GM21825 (cell line): ENCODE data around the gene ECSCR.
A peak's percentile ranks its signal among the peaks of the same experiment; 100 is the strongest.
"Not testable (repeated sequence)": the region's sequence is repeated elsewhere in the genome, so short reads cannot be mapped to it uniquely, and the experiment has no call there.

Source experiments
- ATAC-seq: cut with Tn5 transposase; IDR thresholded peaks from one replicate; pipeline ENCODE4 v1.9.1; 2021; ENCODE audit warnings: mild to moderate bottlenecking, moderate library complexity; ENCODE audit not compliant: unreplicated experiment

ECSCR gene

DNA sequence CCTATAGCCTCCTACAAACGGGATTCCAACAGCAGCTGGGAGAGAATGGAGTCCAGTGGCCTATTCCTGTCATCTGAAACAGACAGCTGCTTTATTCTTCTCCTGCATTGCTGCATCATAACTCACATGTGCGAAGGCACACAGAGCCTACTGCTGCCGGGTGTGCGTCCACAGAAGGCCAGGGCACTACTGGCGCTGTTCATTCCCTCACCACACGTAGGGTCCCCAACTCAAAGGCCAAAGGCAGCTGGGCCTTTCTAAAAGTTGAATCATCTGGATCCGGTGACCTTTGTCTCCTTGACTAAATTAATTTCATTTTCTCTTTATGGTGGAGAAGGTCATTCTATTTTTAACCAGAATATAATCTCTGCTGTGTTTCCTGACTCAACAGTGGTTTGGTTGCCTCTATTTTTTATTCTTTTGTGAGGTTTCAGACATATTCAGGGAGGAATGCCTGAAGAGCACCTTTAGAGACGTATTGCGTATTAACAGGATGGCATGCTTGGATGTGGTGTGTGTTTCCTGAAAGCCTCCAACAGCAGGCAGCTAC lies 47.9 kb downstream of the ECSCR start:
- ATAC-seq = no peak

- no peak for ATAC-seq
Measured at GRCh38 chr5:139413963-139414362, 48.6 kb downstream of the ECSCR start.

- ATAC-seq = no peak
Measured at GRCh38 chr5:139413153-139413552, 49.4 kb downstream of the ECSCR start.

DNA sequence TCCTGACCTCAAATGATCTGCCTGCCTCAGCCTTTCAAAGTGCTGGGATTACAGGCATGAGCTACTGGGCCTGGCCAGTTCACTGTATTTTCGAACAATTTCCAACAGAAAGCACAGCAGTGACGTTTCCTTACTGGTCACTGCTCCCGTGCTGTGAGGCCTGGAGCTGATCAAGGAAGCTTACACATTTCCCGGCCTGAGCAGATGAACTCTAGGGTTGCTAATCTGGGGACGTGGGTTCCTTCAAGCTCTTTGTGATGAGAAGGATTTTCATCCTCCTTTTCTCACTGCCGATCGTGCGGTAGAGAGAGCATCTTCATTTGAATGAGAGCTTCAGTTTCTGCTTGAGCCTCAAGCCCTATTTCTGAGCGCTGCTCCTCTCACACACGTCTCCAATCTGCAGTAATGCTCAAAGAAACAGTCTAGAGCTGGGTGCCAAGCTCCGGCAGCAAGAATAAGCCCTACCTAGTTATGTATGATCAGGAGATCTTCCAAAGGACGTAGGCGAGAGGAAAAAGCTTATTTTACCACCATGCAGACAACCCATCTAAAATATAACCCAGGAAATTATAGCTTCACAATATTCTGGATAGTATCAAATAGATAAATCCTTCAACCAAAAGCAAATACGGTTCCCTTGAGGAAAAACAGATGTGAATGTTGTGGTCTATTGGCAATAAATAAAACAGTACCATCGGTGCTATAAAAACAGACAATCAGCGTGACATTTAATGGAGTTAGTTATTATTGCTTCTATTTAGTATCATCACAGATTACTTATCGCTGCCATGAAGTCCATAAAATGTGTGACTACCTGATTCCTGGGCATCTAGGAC lies 51.3 kb downstream of the ECSCR start:
- no peak for ATAC-seq

DNA sequence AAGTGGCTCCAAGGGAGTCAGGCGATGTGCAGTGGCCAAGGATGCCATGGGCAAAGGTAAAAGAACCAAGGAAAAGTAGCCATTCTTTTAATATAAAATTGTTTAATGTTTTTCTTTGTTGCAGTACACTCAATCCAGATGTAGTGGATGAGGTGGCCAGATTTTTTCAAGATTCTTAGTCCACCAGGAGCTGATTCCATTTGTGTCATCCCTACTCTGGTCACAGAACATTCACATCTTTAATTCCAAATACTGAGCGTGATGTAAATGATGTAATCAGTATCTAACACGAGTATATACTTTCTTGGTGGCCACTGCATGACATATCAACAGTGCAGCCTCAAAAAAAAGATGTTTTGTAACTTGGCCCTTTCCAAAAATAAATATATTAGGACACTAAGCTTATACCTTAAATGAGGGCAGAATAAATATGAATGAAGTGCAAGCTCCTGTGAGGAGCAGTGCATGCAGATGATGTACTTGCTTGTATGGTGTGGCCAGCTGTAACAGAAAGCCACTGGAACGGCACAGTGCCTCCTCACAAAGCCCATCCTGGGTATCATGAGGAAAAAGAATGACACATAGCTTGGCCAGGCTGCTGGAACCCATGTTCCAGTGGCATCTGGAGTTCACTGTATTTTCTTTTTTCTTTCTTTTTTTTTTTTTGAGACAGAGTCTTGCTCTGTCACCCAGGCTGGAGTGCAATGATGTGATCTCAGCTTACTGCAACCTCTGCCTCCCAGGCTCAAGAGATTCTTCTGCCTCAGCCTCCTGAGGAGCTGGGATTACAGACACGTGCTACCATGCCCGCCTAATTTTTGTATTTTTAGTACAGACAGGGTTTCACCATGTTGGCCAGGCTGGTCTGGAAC lies 52.2 kb downstream of the ECSCR start:
- no peak for ATAC-seq

GRCh38 chr5:139409116-139409515 lies 53.4 kb downstream of the ECSCR start:
- ATAC-seq = not testable (repeated sequence)

DNA sequence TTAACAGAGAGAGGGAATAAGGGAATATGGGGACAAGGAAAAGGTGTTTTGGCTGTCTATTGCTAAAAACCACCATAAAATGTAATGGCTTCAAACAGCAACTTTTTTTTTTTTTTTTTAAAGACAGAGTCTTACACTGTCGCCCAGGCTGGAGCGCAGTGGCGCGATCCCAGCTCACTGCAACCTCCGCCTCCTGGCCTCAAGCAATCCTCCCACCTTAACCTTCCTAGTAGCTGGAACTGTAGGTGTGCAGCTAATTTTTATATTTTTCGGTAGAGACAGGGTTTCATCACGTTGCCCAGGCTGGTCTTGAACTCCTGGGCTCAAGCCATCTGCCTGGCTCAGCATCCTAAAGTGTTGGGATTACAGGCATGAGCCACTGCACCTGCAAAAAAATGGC lies 54.4 kb downstream of the ECSCR start:
- ATAC-seq = no peak

GRCh38 chr5:139407517-139407916 lies 55.0 kb downstream of the ECSCR start:
- ATAC-seq = no peak

- no peak for ATAC-seq
Measured at GRCh38 chr5:139406963-139407362, 55.6 kb downstream of the ECSCR start.

DNA sequence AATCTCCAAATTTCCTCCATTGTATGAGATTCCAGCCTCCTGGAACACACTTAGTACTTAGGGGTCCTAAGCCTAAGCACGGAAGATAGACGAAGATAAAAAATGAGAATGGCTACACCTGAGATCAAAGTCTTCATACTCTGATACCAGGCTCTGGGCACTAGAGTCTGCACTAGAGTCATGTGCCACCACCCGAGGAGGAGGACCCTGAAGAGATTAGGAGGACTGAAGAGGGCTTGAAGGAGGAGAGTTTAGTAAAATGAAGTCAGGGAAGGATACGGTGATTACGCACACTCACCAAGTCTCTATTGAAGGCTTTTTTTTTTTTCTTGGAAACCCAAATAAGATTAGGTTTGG lies 58.1 kb downstream of the ECSCR start:
- no peak for ATAC-seq

GRCh38 chr5:139403787-139404483 lies 58.6 kb downstream of the ECSCR start, which contains the start of gene SPATA24:
SPATA24 (minus strand) TSS chr5:139404089; CDS start chr5:139404060, 29 bp downstream.
- peak; percentile 76 for ATAC-seq

DNA sequence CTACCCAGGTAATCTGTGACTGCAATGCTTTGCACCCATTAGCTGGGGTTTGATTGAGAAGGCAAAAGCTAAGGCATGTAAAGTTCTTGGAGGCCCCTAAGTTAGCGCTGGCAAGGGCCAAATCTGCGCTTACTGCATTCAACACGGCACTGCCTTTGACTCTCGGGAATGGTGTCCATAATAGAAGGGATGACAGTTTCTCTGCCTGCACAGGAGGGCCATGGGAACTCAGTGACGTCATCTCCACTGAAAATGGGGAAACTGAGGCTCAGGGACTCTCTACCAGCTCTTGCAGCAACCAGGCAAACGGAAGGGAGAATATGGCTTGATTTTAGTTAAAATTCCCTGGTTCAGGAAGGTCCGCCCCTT lies 59.1 kb downstream of the ECSCR start:
- ATAC-seq = no peak

DNA sequence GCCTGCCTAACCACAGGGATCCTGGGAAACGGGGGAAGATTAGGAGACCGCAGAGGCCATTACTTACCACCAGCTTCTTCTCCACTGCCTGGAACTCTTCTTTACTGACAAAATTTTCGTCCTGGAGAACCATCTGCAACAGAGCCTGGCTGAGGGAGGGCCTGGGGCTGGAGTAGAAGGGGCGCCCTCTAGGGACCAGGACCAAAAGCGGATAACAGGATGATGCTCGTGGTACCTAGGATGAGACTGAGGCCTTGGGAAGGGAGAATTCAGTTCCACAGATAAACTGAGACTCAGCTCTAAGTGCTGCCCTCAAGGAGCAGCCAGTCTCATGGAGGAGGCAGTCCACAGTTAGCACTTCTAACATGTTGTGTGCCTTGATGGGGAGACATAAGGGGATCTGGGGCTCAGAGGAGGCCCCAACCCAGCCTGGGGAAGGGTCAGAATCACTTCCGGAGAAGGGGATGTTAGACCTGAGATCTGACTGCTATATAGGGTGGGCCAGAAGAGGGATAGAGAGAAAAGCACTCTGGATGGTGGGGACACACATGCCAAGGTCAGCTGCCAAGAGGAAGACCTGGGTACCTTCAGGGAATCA lies 59.9 kb downstream of the ECSCR start:
- ATAC-seq = no peak

- ATAC-seq = no peak
Measured at GRCh38 chr5:139401546-139401945, 61.0 kb downstream of the ECSCR start.

DNA sequence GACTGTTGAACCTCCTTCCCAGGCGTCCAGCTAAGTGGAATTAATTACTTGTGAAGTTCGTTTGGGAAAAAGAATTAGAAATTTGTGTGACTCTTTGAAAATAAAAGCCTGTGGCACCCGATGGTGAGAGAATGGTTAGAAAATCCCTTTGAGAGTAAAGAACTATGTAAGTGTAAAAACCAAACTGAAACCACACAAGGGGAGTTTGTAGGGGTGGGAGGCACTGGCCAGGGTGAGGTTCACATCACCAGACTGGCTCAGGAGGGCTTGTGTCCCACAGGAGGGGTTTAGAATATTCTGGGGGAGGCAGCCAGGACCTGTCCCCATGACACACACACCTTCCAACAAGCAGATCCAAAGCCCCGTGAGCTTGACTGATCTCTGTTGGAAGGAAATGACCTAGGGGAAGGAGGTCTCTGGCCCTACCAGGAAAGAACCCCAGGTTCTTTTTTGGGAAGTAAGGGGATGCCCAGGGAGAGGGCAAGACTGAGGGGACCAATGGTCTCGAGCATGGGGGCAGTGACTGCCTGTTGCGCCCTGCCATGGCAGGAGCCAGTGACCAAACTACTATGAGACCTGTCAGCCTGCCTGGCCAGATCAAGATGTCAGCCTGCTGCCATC lies 62.9 kb downstream of the ECSCR start:
- no peak for ATAC-seq
